HepG2 (cell line): ENCODE measurements around the gene DLG5. TPM values are rescaled to one million over a fixed set of nuclear protein-coding genes. Genes with fewer than 3 reads are reported as not detected.
A peak's percentile ranks its signal among the peaks of the same experiment; 100 is the strongest.

ENCODE experiments used
- ATAC-seq: fragments of 200-7000 bp; cut with Tn5 transposase; 3 replicates; pipeline ENCODE4 v1.9.1; 2020; ENCODE audit warnings: mild to moderate bottlenecking, moderate library complexity
- BruUV-seq: library from RNA; stranded (reverse); fragments of 400-500 nt; replicated peaks from 2 replicates; lab custom pipeline; 2021; lab: Mats Ljungman, UMichigan
- CTCF ChIA-PET: fragments of 300-600 bp; formaldehyde crosslinking; extraction: SDS; loops from one replicate; lab custom pipeline; 2021; ENCODE audit warnings: low total read pairs, inconsistent platforms, low intra/inter-chr PET ratio; lab: Yijun Ruan, JAX
- POLR2A ChIA-PET: fragments of 350-600 bp; sonication (Branson Sonifier 250); formaldehyde crosslinking; loops from one replicate; lab custom pipeline; 2020; ENCODE audit warnings: antibody characterized with exemption, inconsistent platforms; lab: Yijun Ruan, JAX
- DNase-seq: peaks from one replicate; pipeline ENCODE4 v3.0.0-alpha.2; 2015; ENCODE audit warnings: low spot score
- FAIRE-seq: peaks from 3 replicates; lab custom pipeline; 2011; peaks lifted over from hg19 to GRCh38; lab: Jason Lieb, UNC
- H2AFZ ChIP-seq: one replicate; pipeline ENCODE4 v1.6.1; 2011; ENCODE audit warnings: low read length, inconsistent platforms
- H3K27ac ChIP-seq: fragments of 300-600 bp; 3 replicates; pipeline ENCODE4 v1.8.0; 2011; ENCODE audit warnings: mixed run types, mild to moderate bottlenecking, mixed read lengths, low read length, inconsistent platforms; ENCODE audit not compliant: insufficient read depth; ENCODE audit errors: extremely low read length
- H3K27me3 ChIP-seq, 2 experiments: fragments of 200-600 bp in 1 of 2; 2 replicates in 1 of 2; 3 replicates in 1 of 2; pipeline versions ENCODE4 v1.6.0 to v1.8.0; 2011; ENCODE audit warnings: low read length in 2 of 2, mild to moderate bottlenecking in 2 of 2, moderate library complexity in 2 of 2, inconsistent platforms in 1 of 2; ENCODE audit not compliant: insufficient read depth in 2 of 2, control insufficient read depth in 1 of 2
- H3K36me3 ChIP-seq, 2 experiments: fragments of 200-600 bp in 1 of 2; replicated peaks in 1 of 2; 2 replicates in 1 of 2; 3 replicates in 1 of 2; pipeline versions ENCODE4 v1.5.1 to v1.8.0; 2011; ENCODE audit warnings: low read length in 2 of 2, inconsistent platforms in 1 of 2; ENCODE audit not compliant: insufficient read depth in 2 of 2, control insufficient read depth in 1 of 2
- H3K4me1 ChIP-seq: 2 replicates; pipeline ENCODE4 v1.5.1; 2012; ENCODE audit warnings: low read length, inconsistent platforms; ENCODE audit not compliant: insufficient read depth
- H3K4me2 ChIP-seq: 2 replicates; pipeline ENCODE4 v1.6.0; 2011; ENCODE audit warnings: low read depth, low read length, inconsistent platforms
- H3K4me3 ChIP-seq, 3 experiments: fragments of 200-600 bp in 1 of 3; sonication (generic), shearing (Covaris generic) in 1 of 3; replicated peaks in 1 of 3; 2 replicates each; pipeline ENCODE4 v1.5.1; 2011 to 2016; ENCODE audit warnings: low read length in 3 of 3, inconsistent platforms in 2 of 3, low read depth in 2 of 3, mild to moderate bottlenecking in 2 of 3, control low read depth in 1 of 3, mixed read lengths in 1 of 3; ENCODE audit not compliant: insufficient read depth in 1 of 3
- H3K79me2 ChIP-seq: one replicate; pipeline ENCODE4 v1.6.1; 2011; ENCODE audit warnings: low read length, inconsistent platforms; ENCODE audit not compliant: insufficient read depth
- H3K9ac ChIP-seq: 2 replicates; pipeline ENCODE4 v1.6.0; 2011; ENCODE audit warnings: mild to moderate bottlenecking, low read depth, low read length, inconsistent platforms; ENCODE audit not compliant: insufficient read depth
- H3K9me3 ChIP-seq: 2 replicates; pipeline ENCODE4 v1.5.1; 2012; ENCODE audit warnings: mild to moderate bottlenecking, low read length
- H4K20me1 ChIP-seq: 2 replicates; pipeline ENCODE4 v1.6.0; 2011; ENCODE audit warnings: inconsistent platforms, mild to moderate bottlenecking, low read length, moderate library complexity; ENCODE audit not compliant: insufficient read depth
- AKAP8 ChIP-seq: sonication (generic); formaldehyde crosslinking; IDR thresholded peaks from 2 replicates; pipeline ENCODE4 v1.5.1; 2020; ENCODE audit warnings: mild to moderate bottlenecking, missing genetic modification reagents
- CEBPB ChIP-seq: IDR thresholded peaks from 2 replicates; pipeline ENCODE4 v1.6.1; 2011; ENCODE audit warnings: low read depth, low read length, improper control_type of control experiment, borderline replicate concordance
- ERF ChIP-seq: IDR thresholded peaks from 2 replicates; pipeline ENCODE4 v1.6.1; 2018; ENCODE audit warnings: missing biosample characterization, missing genetic modification reagents
- FOXA1 ChIP-seq, 2 experiments: fragments of 450-650 bp in 1 of 2; sonication (generic) in 1 of 2; formaldehyde crosslinking in 1 of 2; IDR thresholded peaks; 2 replicates each; pipeline versions ENCODE4 v1.4.0 to v1.6.1; 2016 to 2020; ENCODE audit warnings: missing genetic modification reagents in 1 of 2
- FOXA3 ChIP-seq: IDR thresholded peaks from 2 replicates; pipeline ENCODE4 v1.6.1; 2016; ENCODE audit warnings: missing genetic modification reagents, missing compliant biosample characterization
- HOXA3 ChIP-seq: sonication (generic); formaldehyde crosslinking; IDR thresholded peaks from 2 replicates; pipeline ENCODE4 v1.5.0; 2020; ENCODE audit warnings: missing genetic modification reagents
- IKZF1 ChIP-seq: fragments of 450-650 bp; IDR thresholded peaks from 2 replicates; pipeline ENCODE4 v1.7.1; 2016
- KLF15 ChIP-seq: sonication (generic); formaldehyde crosslinking; IDR thresholded peaks from 2 replicates; pipeline ENCODE4 v1.8.1; 2023; ENCODE audit warnings: borderline replicate concordance, mild to moderate bottlenecking, inconsistent platforms, missing genetic modification reagents, mixed read lengths
- MED1 ChIP-seq: sonication (generic); formaldehyde crosslinking; IDR thresholded peaks from 2 replicates; pipeline ENCODE4 v1.4.0; 2020; ENCODE audit warnings: missing genetic modification reagents
- MXD4 ChIP-seq: IDR thresholded peaks from 2 replicates; pipeline ENCODE4 v1.6.1; 2016; ENCODE audit warnings: mild to moderate bottlenecking, missing biosample characterization, missing genetic modification reagents
- RARA ChIP-seq: IDR thresholded peaks from 2 replicates; pipeline ENCODE4 v1.6.1; 2016; ENCODE audit warnings: missing genetic modification reagents, missing compliant biosample characterization
- REPIN1 ChIP-seq: sonication (generic); formaldehyde crosslinking; IDR thresholded peaks from 2 replicates; pipeline ENCODE4 v1.8.0; 2022; ENCODE audit warnings: missing genetic modification reagents, low read depth, mild to moderate bottlenecking, borderline replicate concordance
- RFX3 ChIP-seq: IDR thresholded peaks from 2 replicates; pipeline ENCODE4 v1.6.1; 2016; ENCODE audit warnings: missing biosample characterization, missing genetic modification reagents
- RXRB ChIP-seq: IDR thresholded peaks from 2 replicates; pipeline ENCODE4 v1.6.1; 2016; ENCODE audit warnings: borderline replicate concordance, missing genetic modification reagents, missing compliant biosample characterization
- SIX4 ChIP-seq: sonication (generic); formaldehyde crosslinking; IDR thresholded peaks from 2 replicates; pipeline ENCODE4 v1.4.0; 2020; ENCODE audit warnings: missing genetic modification reagents
- SMAD3 ChIP-seq: sonication (generic); formaldehyde crosslinking; IDR thresholded peaks from 2 replicates; pipeline ENCODE4 v1.4.0; 2020; ENCODE audit warnings: missing genetic modification reagents
- SYNCRIP ChIP-seq: fragments of 200-400 bp; formaldehyde crosslinking; IDR thresholded peaks from 2 replicates; pipeline ENCODE4 v1.6.1; 2018; ENCODE audit warnings: mild to moderate bottlenecking, low read depth, low read length; ENCODE audit not compliant: insufficient read depth
- TFDP2 ChIP-seq: sonication (generic); formaldehyde crosslinking; IDR thresholded peaks from 2 replicates; pipeline ENCODE4 v1.4.0; 2020; ENCODE audit warnings: missing genetic modification reagents
- ZBTB38 ChIP-seq: sonication (generic); formaldehyde crosslinking; IDR thresholded peaks from 2 replicates; pipeline ENCODE4 v1.5.1; 2020; ENCODE audit warnings: mild to moderate bottlenecking, missing genetic modification reagents
- ZNF317 ChIP-seq: sonication (generic); formaldehyde crosslinking; IDR thresholded peaks from 2 replicates; pipeline ENCODE4 v1.5.0; 2020; ENCODE audit warnings: mild to moderate bottlenecking, missing genetic modification reagents
- ZNF383 ChIP-seq: sonication (generic); formaldehyde crosslinking; IDR thresholded peaks from 2 replicates; pipeline ENCODE4 v1.4.0; 2020; ENCODE audit warnings: missing genetic modification reagents, mild to moderate bottlenecking, borderline replicate concordance
- WGBS: methylation state at CpG from one replicate; pipeline ENCODE4 v1.1.6; 2017; ENCODE audit warnings: low lambda C conversion rate; 5-methylcytosine and 5-hydroxymethylcytosine counted together
- in situ Hi-C: cut with HindIII; loops from 2 replicates; pipeline ENCODE4 v1.10.0; 2017; ENCODE audit warnings: low pct_unique_long_range_greater_than_20kb; ENCODE audit not compliant: extremely low pct_ligation_motif_present
- intact Hi-C: fragments of 100-400 bp; cut with micrococcal nuclease; formaldehyde crosslinking; loops from one replicate; pipeline ENCODE4 v1.10.0; 2022; ENCODE audit not compliant: unreplicated experiment
- polyA plus RNA-seq, 8 experiments: library from polyadenylated mRNA; depleted of rRNA in 3 of 8; stranded (reverse) in 7 of 8; unstranded in 1 of 8; fragments of >200 nt; fragmentation: Illumina TruSeq in 4 of 8; extraction: Trizol in 4 of 8; gene quantifications; 2 replicates each; pipeline versions ENCODE4 v1.2.1 to v1.2.3, GENCODE V29; 2011 to 2016; ENCODE audit warnings: low read depth in 4 of 8, missing spikeins in 1 of 8, mixed read lengths in 1 of 8; ENCODE audit not compliant: insufficient read depth in 1 of 8
- total RNA-seq, 5 experiments: library from RNA; depleted of rRNA; stranded (reverse); fragments of >200 nt; fragmentation: Illumina TruSeq; extraction: Trizol; gene quantifications; 2 replicates each; pipeline ENCODE4 v1.2.3, GENCODE V29; 2016; ENCODE audit warnings: low read depth in 1 of 5
- TF ChIP-seq, protein P1 (sequence below): sonication (generic); IDR thresholded peaks from 2 replicates; pipeline ENCODE4 v1.6.1; 2016; ENCODE audit warnings: low read depth, borderline replicate concordance

DLG5 gene
- total and polyA plus RNA-seq, 2 of the 13 experiments (the other 11 are each of a cell fraction or from before 2014, with no cell fraction given): 15.5 to 18.2 TPM

- TF ChIP-seq TFDP2 (CRISPR knock-in tag) (no peak), MXD4 (CRISPR knock-in tag) (no peak), SIX4 (CRISPR knock-in tag) (no peak), RARA (CRISPR knock-in tag) (no peak), RXRB (CRISPR knock-in tag) (no peak), FOXA3 (0 out of 2 replicates have a peak, but pooled peaks have one; percentile 12), IKZF1 (no peak), RFX3 (CRISPR knock-in tag) (no peak), FOXA1 (IDR thresholded peaks at IDR 0.05) (no peak), FOXA1 (CRISPR knock-in tag; IDR thresholded peaks at IDR 0.05) (peak; percentile 42; the same call in 1 of the 2 replicates)
Observed at GRCh38 chr10:77859200-77859864, 67.2 kb downstream of the DLG5 start (continued).

- ATAC-seq (peak; percentile 53), FAIRE-seq (no peak), DNase-seq (no peak)
- BruUV-seq: no TSS peak
- no peaks in the 10 kb centered on the region for H3K27me3 ChIP-seq
- no peaks in the 10 kb centered on the region for H3K9me3 ChIP-seq
- H4K20me1 ChIP-seq: no peaks in the 10 kb centered on the region
- in situ Hi-C loops (no loop called here), intact Hi-C loops (no loop called here)
- H3K4me1 ChIP-seq: peaks cover 43% of the 10 kb centered on the region
- H2AFZ ChIP-seq: no peak overlapping the region
- no peak overlapping the region for H3K4me3 ChIP-seq
- no peak overlapping the region for H3K27ac ChIP-seq
- 81% methylated on average over 5 of the region's 11 CpGs for WGBS
- H3K36me3 ChIP-seq: peaks cover 14 to 40% of the 10 kb centered on the region in 2 experiments
- H3K4me2 ChIP-seq: no peak overlapping the region
- CTCF ChIA-PET: no interaction called here
- no peaks in the 10 kb centered on the region for H3K79me2 ChIP-seq
- POLR2A ChIA-PET: no interaction called here
- no peak overlapping the region for H3K9ac ChIP-seq
- TF ChIP-seq KLF15 (no peak), ZNF317 (CRISPR knock-in tag) (no peak), SMAD3 (CRISPR knock-in tag) (no peak), CEBPB (peak; percentile 83), ERF (CRISPR knock-in tag) (no peak), REPIN1 (CRISPR knock-in tag) (no peak), AKAP8 (CRISPR knock-in tag) (no peak), SYNCRIP (no peak), ZNF383 (CRISPR knock-in tag) (no peak), MED1 (CRISPR knock-in tag) (no peak), ZBTB38 (0 out of 2 replicates have a peak, but pooled peaks have one; percentile 41), HOXA3 (CRISPR knock-in tag) (0 out of 2 replicates have a peak, but pooled peaks have one; percentile 33)
- TF ChIP-seq, protein P1, sequence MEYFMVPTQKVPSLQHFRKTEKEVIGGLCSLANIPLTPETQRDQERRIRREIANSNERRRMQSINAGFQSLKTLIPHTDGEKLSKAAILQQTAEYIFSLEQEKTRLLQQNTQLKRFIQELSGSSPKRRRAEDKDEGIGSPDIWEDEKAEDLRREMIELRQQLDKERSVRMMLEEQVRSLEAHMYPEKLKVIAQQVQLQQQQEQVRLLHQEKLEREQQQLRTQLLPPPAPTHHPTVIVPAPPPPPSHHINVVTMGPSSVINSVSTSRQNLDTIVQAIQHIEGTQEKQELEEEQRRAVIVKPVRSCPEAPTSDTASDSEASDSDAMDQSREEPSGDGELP: peak; percentile 49; the same call in 1 of the 2 replicates
Observed at GRCh38 chr10:77857272-77857671, 69.3 kb downstream of the DLG5 start.
